HG02642 (cell line): ENCODE data around the gene SPRY4.
"Not testable (repeated sequence)": the region's sequence is repeated elsewhere in the genome, so short reads cannot be mapped to it uniquely, and the experiment has no call there.

Experiments
- ATAC-seq: cut with Tn5 transposase; IDR thresholded peaks from one replicate; pipeline ENCODE4 v1.9.1; 2021; ENCODE audit warnings: mild to moderate bottlenecking; ENCODE audit not compliant: unreplicated experiment, poor library complexity

SPRY4 gene, protein sequence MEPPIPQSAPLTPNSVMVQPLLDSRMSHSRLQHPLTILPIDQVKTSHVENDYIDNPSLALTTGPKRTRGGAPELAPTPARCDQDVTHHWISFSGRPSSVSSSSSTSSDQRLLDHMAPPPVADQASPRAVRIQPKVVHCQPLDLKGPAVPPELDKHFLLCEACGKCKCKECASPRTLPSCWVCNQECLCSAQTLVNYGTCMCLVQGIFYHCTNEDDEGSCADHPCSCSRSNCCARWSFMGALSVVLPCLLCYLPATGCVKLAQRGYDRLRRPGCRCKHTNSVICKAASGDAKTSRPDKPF

DNA sequence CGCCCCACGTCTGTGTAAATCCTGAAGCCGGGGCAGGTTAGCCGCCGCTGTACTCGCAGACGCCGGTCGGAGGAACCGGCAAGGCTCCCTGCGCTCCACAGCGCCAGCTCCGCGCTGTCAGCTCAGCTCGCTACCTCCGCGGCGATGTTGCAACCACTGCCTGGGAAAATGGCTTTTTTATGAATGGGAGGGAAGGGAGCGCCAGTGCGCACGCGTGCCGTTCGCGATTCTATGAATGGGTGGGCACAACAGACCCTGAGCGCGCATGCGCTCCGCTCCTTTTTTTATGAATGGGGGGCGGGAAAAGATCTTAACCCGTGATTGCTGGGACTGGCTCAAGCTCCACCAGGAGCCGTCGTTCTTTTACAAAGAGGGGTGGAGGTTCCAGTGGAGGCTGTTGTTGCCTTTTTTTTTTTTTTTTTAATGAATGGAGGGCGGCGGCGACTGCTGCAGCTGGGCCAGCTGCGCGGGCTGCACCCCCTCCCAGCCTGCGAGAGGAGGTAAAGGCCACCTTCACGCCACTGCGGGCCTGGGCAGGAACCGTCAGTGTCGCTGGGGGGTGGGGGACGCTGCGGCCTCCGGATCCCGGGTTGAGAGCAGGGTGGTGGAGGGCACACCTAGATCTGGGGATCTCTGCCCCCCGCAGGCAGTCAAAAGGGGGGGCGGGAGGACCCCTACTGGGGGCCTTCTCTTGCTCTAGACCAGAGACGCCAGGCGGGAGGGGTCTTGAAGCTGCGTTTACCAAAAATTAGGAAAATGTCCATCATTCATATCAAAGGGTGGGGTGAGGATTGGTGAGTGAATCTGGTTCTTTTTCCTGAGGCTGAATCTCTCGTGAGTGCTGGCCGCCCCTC, at the start of gene SPRY4:
TSS of gene SPRY4 (minus strand) at position 151 of the 854 bp plus-strand sequence. CDS start 9,913 bp downstream, outside the sequence.
- peak; percentile 79 for ATAC-seq

DNA sequence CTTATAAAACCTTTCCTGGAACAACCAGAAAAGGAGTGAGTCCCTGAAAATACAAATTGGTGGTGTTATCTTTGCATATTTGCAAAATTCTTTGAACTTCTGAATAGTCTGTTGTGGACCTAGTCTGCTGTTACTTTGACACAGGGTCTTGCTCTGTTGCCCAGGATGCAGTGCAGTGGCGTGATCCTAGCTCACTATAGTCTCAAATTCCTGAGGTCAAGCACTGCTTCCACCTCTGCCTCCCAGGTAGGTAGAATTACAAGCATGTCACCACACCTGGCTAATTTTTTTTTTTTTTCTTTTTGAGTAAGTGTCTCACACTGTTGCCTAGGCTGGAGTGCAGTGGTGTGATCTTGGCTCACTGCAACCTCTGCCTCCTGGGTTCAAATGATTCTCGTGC, 43.7 kb upstream of the SPRY4 start:
- ATAC-seq: no peak

GRCh38 chr5:142366007-142366406, 41.2 kb upstream of the SPRY4 start:
- no peak for ATAC-seq

DNA sequence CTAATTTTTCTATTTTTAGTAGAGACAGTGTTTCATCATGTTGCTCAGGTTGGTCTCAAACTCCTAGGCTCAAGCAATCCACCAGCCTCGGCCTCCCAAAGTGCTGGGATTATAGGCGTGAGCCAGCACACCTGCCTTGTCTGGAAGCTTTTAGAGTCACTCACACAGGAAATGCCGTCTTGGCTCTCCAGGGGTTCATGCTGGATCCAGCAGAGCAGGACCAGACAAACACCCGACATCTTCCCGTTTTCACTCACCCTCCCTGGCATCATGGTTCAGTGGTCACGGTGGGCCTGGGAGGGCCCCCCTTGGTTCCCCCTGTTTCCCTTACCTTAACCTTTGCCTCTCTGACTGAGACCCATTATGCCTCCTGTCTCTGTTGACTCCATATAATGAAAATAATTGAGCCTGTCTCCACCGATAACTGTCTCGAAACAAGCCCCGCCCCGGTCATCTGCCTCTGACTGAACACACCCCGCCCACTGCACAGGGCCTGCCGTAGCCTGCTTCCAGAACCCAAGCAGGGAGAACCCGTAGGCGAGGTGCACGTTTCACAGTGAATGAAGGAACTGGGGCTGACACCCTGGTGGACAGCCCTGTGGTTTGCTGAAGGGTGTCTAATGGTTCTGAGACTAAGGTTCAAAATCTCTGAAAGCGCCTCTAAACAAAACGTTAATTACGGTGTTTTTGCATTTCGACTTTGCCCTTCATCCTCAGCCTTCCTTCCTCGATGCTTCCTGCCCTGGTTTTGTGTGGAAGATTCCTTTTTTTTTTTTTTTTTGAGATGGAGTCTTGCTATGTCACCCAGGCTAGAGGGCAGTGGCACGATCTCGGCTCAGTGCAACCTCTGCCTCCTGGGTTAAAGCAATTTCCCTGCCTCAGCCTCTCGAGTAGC, 39.7 kb upstream of the SPRY4 start:
- ATAC-seq: peak; percentile 76

GRCh38 chr5:142363619-142363963, 38.8 kb upstream of the SPRY4 start:
- no peak for ATAC-seq

DNA sequence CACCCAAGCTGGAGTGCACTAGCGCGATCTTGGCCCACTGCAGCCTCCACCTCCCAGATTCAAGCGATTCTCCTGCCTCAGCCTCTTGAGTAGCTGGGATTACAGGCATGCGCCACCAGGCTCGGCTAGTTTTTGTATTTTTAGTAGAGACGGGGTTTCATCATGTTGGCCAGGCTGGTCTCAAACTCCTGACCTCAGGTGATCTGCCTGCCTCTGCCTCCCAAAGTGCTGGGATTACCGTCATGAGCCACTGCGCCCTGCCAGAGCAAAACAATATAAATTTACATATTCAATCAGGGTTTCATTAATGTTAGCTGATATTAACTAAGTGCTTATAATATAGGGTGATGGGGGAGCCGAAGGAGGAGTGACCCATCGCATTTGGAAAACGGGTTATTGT, 37.4 kb upstream of the SPRY4 start:
- ATAC-seq: not testable (repeated sequence)

DNA sequence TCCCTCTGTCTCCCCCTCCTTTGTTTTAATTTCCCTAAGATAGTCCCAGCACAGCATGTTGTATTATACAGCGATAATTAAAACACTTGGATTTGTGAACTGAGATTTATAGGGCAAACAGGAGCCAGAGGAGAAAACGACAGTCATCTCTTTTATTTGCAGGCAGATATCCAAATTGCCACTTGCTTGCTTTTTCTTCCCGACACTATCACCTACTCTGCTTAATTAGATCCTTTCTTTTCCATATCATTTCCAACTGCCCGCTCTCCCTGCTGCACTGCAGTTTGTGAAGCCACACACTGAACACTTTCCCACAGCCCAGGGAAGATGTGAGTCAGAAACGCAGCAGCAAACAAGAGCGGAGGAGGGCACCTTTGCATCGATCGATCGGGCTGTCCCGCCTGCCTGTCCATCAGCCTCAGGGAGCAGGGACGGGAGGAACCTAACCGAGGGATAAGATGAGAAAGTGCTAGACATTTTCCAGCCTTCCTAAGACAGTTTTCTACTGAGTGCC, 35.8 kb upstream of the SPRY4 start:
- no peak for ATAC-seq

GRCh38 chr5:142360051-142360498, 35.3 kb upstream of the SPRY4 start:
- ATAC-seq: no peak

GRCh38 chr5:142358648-142359047, 33.8 kb upstream of the SPRY4 start:
- no peak for ATAC-seq

- ATAC-seq: no peak
These were observed 33.3 kb upstream of the SPRY4 start for GRCh38 chr5:142358121-142358520.

DNA sequence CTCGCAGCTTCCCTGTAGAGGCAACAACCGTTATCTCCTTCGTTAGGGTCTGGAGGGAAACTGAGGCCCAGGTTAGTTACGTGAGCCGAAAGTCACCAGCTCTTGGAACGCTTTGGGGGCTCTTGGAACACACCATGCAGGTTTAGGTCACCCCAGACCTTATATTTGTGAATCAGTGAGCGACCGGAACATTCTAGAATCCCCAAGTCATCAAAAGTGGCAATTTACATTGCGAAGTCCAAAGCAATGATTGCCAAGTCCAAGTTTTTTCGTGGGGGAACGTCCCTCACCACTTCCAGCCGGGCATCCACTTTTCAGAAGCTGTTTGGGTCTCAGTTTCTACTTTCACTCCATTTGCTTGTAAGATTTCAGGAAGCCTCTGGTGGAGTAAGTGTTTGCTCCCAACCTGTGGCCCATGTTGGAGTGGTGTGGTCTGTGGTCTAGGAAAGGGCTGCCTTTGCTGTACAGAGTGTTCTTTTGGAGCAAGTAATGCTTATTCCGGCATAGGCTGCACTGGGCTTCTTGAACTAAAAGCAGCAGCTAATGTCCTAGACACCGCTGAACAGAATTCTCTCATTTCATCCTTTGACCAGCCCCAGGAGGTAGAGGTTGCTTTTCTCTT, 32.8 kb upstream of the SPRY4 start:
- no peak for ATAC-seq

DNA sequence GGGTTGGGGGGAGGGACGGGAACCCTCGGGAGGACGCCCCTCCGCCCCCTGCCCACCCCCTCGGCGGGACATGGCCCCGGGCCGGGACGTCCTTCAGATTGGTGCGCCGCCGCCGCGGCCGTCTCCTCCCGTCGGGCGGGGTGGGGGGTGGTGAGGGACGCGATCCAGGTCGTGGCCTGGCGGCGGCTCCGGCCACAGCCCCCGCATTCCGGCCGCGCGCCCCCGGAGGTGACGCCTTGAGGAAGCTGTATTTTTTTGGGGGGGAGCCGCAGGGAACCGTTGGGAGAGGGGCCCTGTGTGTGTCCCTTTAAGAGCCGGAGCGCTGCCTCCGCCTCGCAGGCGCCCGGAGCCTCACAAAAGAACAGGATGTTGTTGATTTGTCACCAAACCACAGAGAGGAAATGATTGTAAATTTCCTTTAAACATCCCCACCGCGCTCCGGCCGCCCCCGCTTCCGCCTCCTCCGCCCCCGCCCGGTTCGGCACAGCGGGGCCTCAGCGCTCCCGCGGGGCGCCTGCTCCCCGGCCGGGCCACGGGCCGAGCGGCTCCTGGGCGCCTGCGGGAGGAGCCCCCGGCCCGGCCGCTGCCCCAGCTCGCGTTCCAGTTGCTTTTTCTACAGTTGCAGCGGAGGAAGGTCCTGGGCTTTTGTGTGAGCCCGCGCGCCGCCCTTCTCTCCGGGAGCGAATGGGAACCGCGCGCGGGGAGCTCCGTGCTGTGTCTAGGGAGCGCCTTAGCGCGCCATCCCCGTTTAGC, 32.1 kb upstream of the SPRY4 start:
- peak; percentile 93 for ATAC-seq

DNA sequence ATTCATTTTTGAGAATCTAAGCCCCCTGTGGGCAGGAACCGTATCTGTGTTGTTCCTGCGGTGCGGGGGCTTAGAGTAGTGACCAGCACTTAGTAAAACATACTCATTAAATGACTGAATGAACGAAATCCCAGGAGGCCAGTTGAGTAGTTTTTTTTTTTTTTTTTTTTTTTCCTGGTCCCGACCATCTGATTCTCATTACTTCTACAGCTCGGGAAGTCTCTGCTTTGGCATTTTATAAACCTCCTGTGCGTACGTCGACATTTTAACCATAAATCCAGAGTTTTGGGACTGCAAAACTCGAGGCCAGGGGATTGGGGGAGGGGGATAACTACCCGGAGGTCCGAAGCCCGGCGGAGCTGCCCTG, 31.5 kb upstream of the SPRY4 start:
- no peak for ATAC-seq

DNA sequence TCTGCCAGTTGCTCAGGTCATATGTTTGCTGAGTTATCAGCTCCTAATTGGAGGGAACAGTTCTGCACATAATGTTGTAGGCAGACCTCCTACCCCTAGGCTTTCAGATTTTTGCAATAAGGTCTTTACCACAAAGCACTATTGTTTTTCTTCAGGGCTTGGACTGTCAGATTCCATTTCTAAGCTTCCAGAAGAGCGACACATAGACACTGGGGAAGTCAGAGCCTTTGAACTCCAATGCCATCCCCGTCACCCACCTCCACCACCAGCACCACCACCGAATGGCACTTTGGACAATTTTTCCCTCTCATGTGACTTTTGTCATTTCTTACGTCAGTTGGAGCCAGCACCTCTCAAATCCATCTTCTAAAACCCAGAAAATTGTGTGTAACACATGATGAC, 28.3 kb upstream of the SPRY4 start:
- ATAC-seq: no peak

- ATAC-seq: no peak
These were observed 25.2 kb upstream of the SPRY4 start for GRCh38 chr5:142350021-142350420.

DNA sequence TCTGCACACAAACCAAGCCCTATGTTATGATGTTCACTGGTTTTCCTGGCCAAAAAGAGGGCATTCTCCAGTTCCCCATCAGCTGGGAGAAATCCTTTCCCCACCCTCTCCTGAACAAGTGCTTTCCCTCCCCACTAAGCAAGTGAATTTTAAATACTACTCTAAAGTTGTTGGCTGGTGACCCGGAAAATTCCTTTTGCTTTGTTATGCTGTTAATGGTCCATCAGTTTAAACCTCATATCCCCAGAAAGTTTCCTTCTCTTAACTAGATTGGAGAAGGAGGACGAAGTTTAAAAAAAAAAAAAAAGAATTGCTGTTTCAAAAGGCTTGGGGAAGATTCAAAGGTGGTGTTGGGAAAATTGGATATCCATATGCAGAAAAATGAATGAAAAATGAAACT, 21.9 kb upstream of the SPRY4 start:
- ATAC-seq: no peak

DNA sequence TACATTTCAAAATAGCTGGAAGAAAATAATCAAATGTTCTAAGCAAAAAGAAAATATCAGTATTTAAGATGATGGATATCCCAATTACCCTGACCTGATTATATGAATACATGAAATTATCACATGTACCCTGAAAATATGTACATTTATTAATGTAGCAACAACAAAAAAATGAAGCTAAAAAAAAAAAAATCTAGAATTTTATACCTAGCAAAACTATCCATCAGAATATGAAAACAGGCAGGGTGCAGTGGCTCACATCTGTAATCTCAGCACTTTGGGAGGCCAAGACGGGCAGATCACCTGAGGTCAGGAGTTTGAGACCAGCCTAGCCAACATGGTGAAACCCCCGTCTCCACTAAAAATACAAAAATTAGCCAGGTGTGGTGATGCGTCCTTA, 20.1 kb upstream of the SPRY4 start:
- ATAC-seq: not testable (repeated sequence)

- no peak for ATAC-seq
These were observed 18.7 kb upstream of the SPRY4 start for GRCh38 chr5:142343531-142343930.
